ENCODE data around the gene FRMD4A.

FRMD4A gene

GRCh38 chr10:14349081-14349480 is 18.4 kb upstream of the FRMD4A start:
- H3K4me1 ChIP-seq (ENCODE audit: control insufficient read depth in 5 of 5, insufficient read depth in 5 of 5, low read length in 5 of 5): no peaks in the 10 kb centered on the region
- H3K27ac ChIP-seq (ENCODE audit: low read depth, low read length): no peak overlapping the region
- H3K4me3 ChIP-seq (ENCODE audit: low read depth in 1 of 5, low read length in 5 of 5): no peak overlapping the region
- no peaks in the 10 kb centered on the region for H3K36me3 ChIP-seq (ENCODE audit: control insufficient read depth in 5 of 5, insufficient read depth in 5 of 5, low read length in 5 of 5)
- H3K27me3 ChIP-seq (ENCODE audit: control insufficient read depth in 5 of 5, insufficient read depth in 4 of 5, low read length in 5 of 5): peaks cover 0 to under 1% (median 0%) of the 10 kb centered on the region in 5 donors
- H3K9me3 ChIP-seq (ENCODE audit: control insufficient read depth in 5 of 5, low read length in 5 of 5): no peaks in the 10 kb centered on the region
- H3K9ac ChIP-seq (ENCODE audit: low read length in 5 of 5): no peak overlapping the region

GRCh38 chr10:14345262-14345661 is 14.5 kb upstream of the FRMD4A start:
- Histone ChIP-seq H3K4me1 (ENCODE audit: control insufficient read depth in 5 of 5, insufficient read depth in 5 of 5, low read length in 5 of 5) (no peaks in the 10 kb centered on the region), H3K9ac (ENCODE audit: low read length in 5 of 5) (no peak overlapping the region), H3K36me3 (ENCODE audit: control insufficient read depth in 5 of 5, insufficient read depth in 5 of 5, low read length in 5 of 5) (no peaks in the 10 kb centered on the region), H3K9me3 (ENCODE audit: control insufficient read depth in 5 of 5, low read length in 5 of 5) (no peaks in the 10 kb centered on the region), H3K27ac (ENCODE audit: low read depth, low read length) (no peak overlapping the region), H3K27me3 (ENCODE audit: control insufficient read depth in 5 of 5, insufficient read depth in 4 of 5, low read length in 5 of 5) (peaks cover 0 to 6% (median 2%) of the 10 kb centered on the region in 5 donors), H3K4me3 (ENCODE audit: low read depth in 1 of 5, low read length in 5 of 5) (no peak overlapping the region)

- H3K27ac ChIP-seq (ENCODE audit: low read depth, low read length): no peak overlapping the region
- H3K9ac ChIP-seq (ENCODE audit: low read length in 5 of 5): no peak overlapping the region
- no peak overlapping the region for H3K4me3 ChIP-seq (ENCODE audit: low read depth in 1 of 5, low read length in 5 of 5)
- H3K9me3 ChIP-seq (ENCODE audit: control insufficient read depth in 5 of 5, low read length in 5 of 5): no peaks in the 10 kb centered on the region
- H3K4me1 ChIP-seq (ENCODE audit: control insufficient read depth in 5 of 5, insufficient read depth in 5 of 5, low read length in 5 of 5): no peaks in the 10 kb centered on the region
- H3K27me3 ChIP-seq (ENCODE audit: control insufficient read depth in 5 of 5, insufficient read depth in 4 of 5, low read length in 5 of 5): peaks cover 0 to 6% (median 4%) of the 10 kb centered on the region in 5 donors
- H3K36me3 ChIP-seq (ENCODE audit: control insufficient read depth in 5 of 5, insufficient read depth in 5 of 5, low read length in 5 of 5): no peaks in the 10 kb centered on the region
Observed at GRCh38 chr10:14340051-14340744, 9.5 kb upstream of the FRMD4A start.

GRCh38 chr10:14336736-14337135 is 6.0 kb upstream of the FRMD4A start:
- Histone ChIP-seq H3K27ac (ENCODE audit: low read depth, low read length) (no peak overlapping the region), H3K36me3 (ENCODE audit: control insufficient read depth in 5 of 5, insufficient read depth in 5 of 5, low read length in 5 of 5) (no peaks in the 10 kb centered on the region), H3K9ac (ENCODE audit: low read length in 5 of 5) (no peak overlapping the region), H3K9me3 (ENCODE audit: control insufficient read depth in 5 of 5, low read length in 5 of 5) (no peaks in the 10 kb centered on the region), H3K4me3 (ENCODE audit: low read depth in 1 of 5, low read length in 5 of 5) (no peak overlapping the region), H3K27me3 (ENCODE audit: control insufficient read depth in 5 of 5, insufficient read depth in 4 of 5, low read length in 5 of 5) (peaks cover 0 to 9% (median 6%) of the 10 kb centered on the region in 5 donors), H3K4me1 (ENCODE audit: control insufficient read depth in 5 of 5, insufficient read depth in 5 of 5, low read length in 5 of 5) (no peaks in the 10 kb centered on the region)

- Histone ChIP-seq H3K27ac (ENCODE audit: low read depth, low read length) (no peak overlapping the region), H3K36me3 (ENCODE audit: control insufficient read depth in 5 of 5, insufficient read depth in 5 of 5, low read length in 5 of 5) (no peaks in the 10 kb centered on the region), H3K4me1 (ENCODE audit: control insufficient read depth in 5 of 5, insufficient read depth in 5 of 5, low read length in 5 of 5) (no peaks in the 10 kb centered on the region), H3K9ac (ENCODE audit: low read length in 5 of 5) (no peak overlapping the region), H3K4me3 (ENCODE audit: low read depth in 1 of 5, low read length in 5 of 5) (no peak overlapping the region), H3K27me3 (ENCODE audit: control insufficient read depth in 5 of 5, insufficient read depth in 4 of 5, low read length in 5 of 5) (peaks cover 0 to 14% (median 13%) of the 10 kb centered on the region in 5 donors), H3K9me3 (ENCODE audit: control insufficient read depth in 5 of 5, low read length in 5 of 5) (no peaks in the 10 kb centered on the region)
Observed at GRCh38 chr10:14334771-14335170, 4.0 kb upstream of the FRMD4A start.

GRCh38 chr10:14333606-14334005 is 2.9 kb upstream of the FRMD4A start:
- no peak overlapping the region for H3K27ac ChIP-seq (ENCODE audit: low read depth, low read length)
- H3K9me3 ChIP-seq (ENCODE audit: control insufficient read depth in 5 of 5, low read length in 5 of 5): no peaks in the 10 kb centered on the region
- H3K36me3 ChIP-seq (ENCODE audit: control insufficient read depth in 5 of 5, insufficient read depth in 5 of 5, low read length in 5 of 5): no peaks in the 10 kb centered on the region
- H3K4me1 ChIP-seq (ENCODE audit: control insufficient read depth in 5 of 5, insufficient read depth in 5 of 5, low read length in 5 of 5): no peaks in the 10 kb centered on the region
- H3K4me3 ChIP-seq (ENCODE audit: low read depth in 1 of 5, low read length in 5 of 5): no peak overlapping the region
- no peak overlapping the region for H3K9ac ChIP-seq (ENCODE audit: low read length in 5 of 5)
- peaks cover 4 to 23% (median 21%) of the 10 kb centered on the region in 5 donors for H3K27me3 ChIP-seq (ENCODE audit: control insufficient read depth in 5 of 5, insufficient read depth in 4 of 5, low read length in 5 of 5)

GRCh38 chr10:14332903-14333302 is 2.2 kb upstream of the FRMD4A start:
- H3K27me3 ChIP-seq (ENCODE audit: control insufficient read depth in 5 of 5, insufficient read depth in 4 of 5, low read length in 5 of 5): peaks cover 4 to 24% (median 21%) of the 10 kb centered on the region in 5 donors
- H3K36me3 ChIP-seq (ENCODE audit: control insufficient read depth in 5 of 5, insufficient read depth in 5 of 5, low read length in 5 of 5): no peaks in the 10 kb centered on the region
- no peaks in the 10 kb centered on the region for H3K4me1 ChIP-seq (ENCODE audit: control insufficient read depth in 5 of 5, insufficient read depth in 5 of 5, low read length in 5 of 5)
- no peak overlapping the region for H3K9ac ChIP-seq (ENCODE audit: low read length in 5 of 5)
- H3K4me3 ChIP-seq (ENCODE audit: low read depth in 1 of 5, low read length in 5 of 5): no peak overlapping the region
- H3K9me3 ChIP-seq (ENCODE audit: control insufficient read depth in 5 of 5, low read length in 5 of 5): no peaks in the 10 kb centered on the region
- no peak overlapping the region for H3K27ac ChIP-seq (ENCODE audit: low read depth, low read length)

- Histone ChIP-seq H3K4me3 (ENCODE audit: low read depth in 1 of 5, low read length in 5 of 5) (no peak overlapping the region), H3K4me1 (ENCODE audit: control insufficient read depth in 5 of 5, insufficient read depth in 5 of 5, low read length in 5 of 5) (peaks cover 0 to 2% (median 0%) of the 10 kb centered on the region in 5 donors), H3K36me3 (ENCODE audit: control insufficient read depth in 5 of 5, insufficient read depth in 5 of 5, low read length in 5 of 5) (no peaks in the 10 kb centered on the region), H3K27ac (ENCODE audit: low read depth, low read length) (no peak overlapping the region), H3K9ac (ENCODE audit: low read length in 5 of 5) (no peak overlapping the region), H3K27me3 (ENCODE audit: control insufficient read depth in 5 of 5, insufficient read depth in 4 of 5, low read length in 5 of 5) (peaks cover 4 to 40% (median 33%) of the 10 kb centered on the region in 5 donors), H3K9me3 (ENCODE audit: control insufficient read depth in 5 of 5, low read length in 5 of 5) (no peaks in the 10 kb centered on the region)
Observed at GRCh38 chr10:14329746-14330173, 964 bp downstream of the FRMD4A start.

GRCh38 chr10:14328881-14329672 is 1.6 kb downstream of the FRMD4A start:
- no peak overlapping the region for H3K9ac ChIP-seq (ENCODE audit: low read length in 5 of 5)
- H3K4me3 ChIP-seq (ENCODE audit: low read depth in 1 of 5, low read length in 5 of 5): no peak overlapping the region

GRCh38 chr10:14327527-14327926 is 3.2 kb downstream of the FRMD4A start:
- peaks cover 4 to 31% (median 29%) of the 10 kb centered on the region in 5 donors for H3K27me3 ChIP-seq (ENCODE audit: control insufficient read depth in 5 of 5, insufficient read depth in 4 of 5, low read length in 5 of 5)
- H3K9ac ChIP-seq (ENCODE audit: low read length in 5 of 5): no peak overlapping the region
- peaks cover 0 to 2% (median 0%) of the 10 kb centered on the region in 5 donors for H3K4me1 ChIP-seq (ENCODE audit: control insufficient read depth in 5 of 5, insufficient read depth in 5 of 5, low read length in 5 of 5)
- H3K27ac ChIP-seq (ENCODE audit: low read depth, low read length): no peak overlapping the region
- H3K36me3 ChIP-seq (ENCODE audit: control insufficient read depth in 5 of 5, insufficient read depth in 5 of 5, low read length in 5 of 5): no peaks in the 10 kb centered on the region
- H3K9me3 ChIP-seq (ENCODE audit: control insufficient read depth in 5 of 5, low read length in 5 of 5): no peaks in the 10 kb centered on the region
- H3K4me3 ChIP-seq (ENCODE audit: low read depth in 1 of 5, low read length in 5 of 5): no peak overlapping the region

More at GRCh38 chr10:14328881-14329672, 1.6 kb downstream of the FRMD4A start:
- no peaks in the 10 kb centered on the region for H3K9me3 ChIP-seq (ENCODE audit: control insufficient read depth in 5 of 5, low read length in 5 of 5)
- H3K4me1 ChIP-seq (ENCODE audit: control insufficient read depth in 5 of 5, insufficient read depth in 5 of 5, low read length in 5 of 5): peaks cover 0 to 2% (median 0%) of the 10 kb centered on the region in 5 donors
- no peak overlapping the region for H3K27ac ChIP-seq (ENCODE audit: low read depth, low read length)
- H3K36me3 ChIP-seq (ENCODE audit: control insufficient read depth in 5 of 5, insufficient read depth in 5 of 5, low read length in 5 of 5): no peaks in the 10 kb centered on the region
- peaks cover 4 to 40% (median 33%) of the 10 kb centered on the region in 5 donors for H3K27me3 ChIP-seq (ENCODE audit: control insufficient read depth in 5 of 5, insufficient read depth in 4 of 5, low read length in 5 of 5)
